ENCODE results near the gene CD7. TPM values are rescaled to one million over a fixed set of nuclear protein-coding genes. Genes with fewer than 3 reads are reported as not detected.

The CD7 gene
- total and polyA plus RNA-seq, 7 donors = 0.13 to 0.81 (median 0.19) TPM; not detected in 1

DNA sequence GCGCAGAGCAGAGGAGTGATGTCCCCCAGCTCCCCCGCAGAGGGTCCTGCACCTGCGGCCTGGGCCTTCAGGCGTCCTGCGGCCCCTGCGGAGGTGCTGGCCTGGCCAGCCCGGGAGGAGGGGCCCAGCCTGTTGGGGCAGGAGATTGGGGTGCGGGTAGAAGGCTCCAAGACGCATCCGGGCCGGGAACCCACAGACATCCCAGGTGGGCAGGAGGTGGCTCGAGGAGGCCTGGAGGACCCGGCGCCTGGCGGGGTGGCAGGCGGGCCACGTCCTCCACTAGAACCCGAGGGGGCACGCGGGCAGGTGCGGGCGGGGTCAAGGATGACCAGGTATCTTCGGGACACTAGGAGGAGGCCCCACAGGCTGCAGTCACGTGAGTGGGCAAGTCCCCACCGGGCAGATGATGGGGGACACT, 16.8 kb upstream of the CD7 start:
- no peaks in the 10 kb centered on the region for H3K9me3 ChIP-seq
- 58 to 63% (median 60%) methylated on average over 24 to 25 of the region's 25 CpGs for WGBS, 3 donors
- DNase-seq (no peak), ATAC-seq (no peak)
- H3K36me3 ChIP-seq (ENCODE audit: insufficient read depth in 1 of 2, low read depth in 1 of 2) = no peaks in the 10 kb centered on the region
- intact Hi-C loops (cut with DNase I) = loop anchor here in 1 of 2 donors (5.0 kb wide), 1 partner anchor 307 kb away; no protein-coding TSS in a partner anchor
- H3K4me3 ChIP-seq = peak overlapping the region; percentile 63
- peaks cover 24% of the 10 kb centered on the region for H3K4me1 ChIP-seq
- H3K27me3 ChIP-seq (ENCODE audit: insufficient read depth in 3 of 3, low read length in 2 of 3) = peaks cover 0 to 49% (median 14%) of the 10 kb centered on the region in 3 donors
- TF ChIP-seq, protein P1, sequence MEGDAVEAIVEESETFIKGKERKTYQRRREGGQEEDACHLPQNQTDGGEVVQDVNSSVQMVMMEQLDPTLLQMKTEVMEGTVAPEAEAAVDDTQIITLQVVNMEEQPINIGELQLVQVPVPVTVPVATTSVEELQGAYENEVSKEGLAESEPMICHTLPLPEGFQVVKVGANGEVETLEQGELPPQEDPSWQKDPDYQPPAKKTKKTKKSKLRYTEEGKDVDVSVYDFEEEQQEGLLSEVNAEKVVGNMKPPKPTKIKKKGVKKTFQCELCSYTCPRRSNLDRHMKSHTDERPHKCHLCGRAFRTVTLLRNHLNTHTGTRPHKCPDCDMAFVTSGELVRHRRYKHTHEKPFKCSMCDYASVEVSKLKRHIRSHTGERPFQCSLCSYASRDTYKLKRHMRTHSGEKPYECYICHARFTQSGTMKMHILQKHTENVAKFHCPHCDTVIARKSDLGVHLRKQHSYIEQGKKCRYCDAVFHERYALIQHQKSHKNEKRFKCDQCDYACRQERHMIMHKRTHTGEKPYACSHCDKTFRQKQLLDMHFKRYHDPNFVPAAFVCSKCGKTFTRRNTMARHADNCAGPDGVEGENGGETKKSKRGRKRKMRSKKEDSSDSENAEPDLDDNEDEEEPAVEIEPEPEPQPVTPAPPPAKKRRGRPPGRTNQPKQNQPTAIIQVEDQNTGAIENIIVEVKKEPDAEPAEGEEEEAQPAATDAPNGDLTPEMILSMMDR (IDR thresholded peaks at IDR 0.05) = no peak
- H3K27ac ChIP-seq = no peak overlapping the region

DNA sequence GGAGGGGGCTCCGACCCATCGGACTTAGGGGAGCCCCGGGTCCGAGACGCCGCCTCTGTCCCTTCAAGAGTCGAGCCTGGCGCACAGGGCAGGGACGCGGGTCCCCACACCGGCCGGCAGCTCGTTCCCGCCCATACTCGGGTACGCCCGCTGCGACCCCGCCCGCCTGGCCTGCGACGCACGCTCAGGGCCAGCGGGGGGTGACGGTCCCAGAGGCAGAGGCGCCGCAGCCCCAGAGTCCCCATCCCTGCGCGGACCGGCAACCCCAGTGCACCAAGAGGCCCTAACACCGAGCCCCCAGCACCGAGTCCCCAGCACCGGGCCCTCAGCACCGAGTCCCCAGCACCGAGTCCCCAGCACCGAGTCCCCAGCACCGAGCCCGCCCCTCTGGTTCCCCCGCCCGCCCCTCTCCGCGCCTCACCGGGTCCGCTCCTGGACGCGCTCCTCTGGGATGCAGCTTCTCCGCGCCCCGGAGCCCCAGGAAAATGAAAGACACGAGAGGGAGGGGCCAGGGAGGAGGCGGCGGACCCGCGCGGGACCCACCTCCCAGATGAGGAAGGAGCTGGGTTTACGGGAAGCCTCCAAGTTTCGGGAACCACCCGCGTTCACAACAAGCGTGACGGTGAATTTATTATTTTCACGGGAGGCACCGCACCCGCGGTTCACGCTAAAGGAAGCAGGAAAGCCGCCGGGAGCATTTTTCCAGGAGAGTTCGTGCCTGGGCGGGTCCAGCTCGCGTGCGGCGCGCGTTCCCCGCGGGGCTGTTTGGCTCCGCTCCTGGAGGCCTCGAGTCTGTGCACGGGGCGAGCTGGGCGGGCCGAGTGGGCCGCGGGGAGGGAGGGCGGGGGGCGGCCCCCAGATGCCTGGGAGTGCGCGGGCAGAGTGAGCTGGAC, 16.1 kb upstream of the CD7 start, which contains the start of gene SECTM1:
SECTM1 (minus strand) TSS at position 488 of the 893 bp plus-strand sequence. CDS start 6,526 bp downstream, outside the sequence.
- TF ChIP-seq, protein P1 (IDR thresholded peaks at IDR 0.05) = no peak
- ATAC-seq (peak; percentile 14 to 40 (median 24)), DNase-seq (peak in 1 of 2 donors; percentile 68)
- peak within 1 kb of the TSS; percentile 63 for H3K4me3 ChIP-seq
- intact Hi-C loops (cut with DNase I) = loop anchor here in 1 of 2 donors (5.0 kb wide), 1 partner anchor 306 kb away; no protein-coding TSS in a partner anchor
- no peaks in the 10 kb centered on the region for H3K9me3 ChIP-seq
- H3K27me3 ChIP-seq (ENCODE audit: insufficient read depth in 3 of 3, low read length in 2 of 3) = peaks cover 0 to 53% (median 14%) of the 10 kb centered on the region in 3 donors
- no peak within 1 kb of the TSS for H3K27ac ChIP-seq
- peaks cover 18% of the 10 kb centered on the region for H3K4me1 ChIP-seq
- 6 to 14% (median 7%) methylated on average over 72 to 90 of the region's 90 CpGs for WGBS, 3 donors
- H3K36me3 ChIP-seq (ENCODE audit: insufficient read depth in 1 of 2, low read depth in 1 of 2) = no peaks in the 10 kb centered on the region

DNA sequence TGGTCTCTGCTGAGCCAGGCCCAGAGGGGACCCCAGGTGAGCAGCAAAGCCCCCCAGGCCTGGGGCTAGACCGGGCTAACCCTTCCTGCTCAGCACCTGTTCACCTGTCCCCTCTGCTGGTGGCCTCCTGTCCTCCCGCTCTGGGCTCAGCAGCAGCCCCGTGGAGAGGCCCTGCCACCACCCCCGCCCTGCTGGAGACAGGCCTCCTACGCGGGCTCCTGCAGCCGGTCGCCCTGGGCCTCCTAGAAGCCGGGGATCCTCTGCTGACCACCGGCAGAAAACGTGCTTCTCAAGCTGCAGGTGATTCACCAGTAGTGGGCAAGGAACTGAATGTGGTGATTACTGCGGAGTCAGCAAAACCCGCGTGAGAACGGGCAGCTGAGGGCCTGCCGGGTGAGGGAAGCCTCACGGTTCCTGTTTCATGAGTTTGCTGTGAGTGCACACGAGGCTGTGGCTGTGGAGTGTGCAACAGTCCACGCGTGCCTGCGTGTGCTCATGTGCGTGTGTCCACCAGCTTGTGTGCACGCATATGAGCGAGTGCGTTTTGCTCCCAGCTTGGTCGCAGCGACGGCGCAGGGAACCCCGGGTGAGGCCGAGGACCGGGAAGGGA, 15.4 kb upstream of the CD7 start:
- Histone ChIP-seq H3K4me3 (peak overlapping the region; percentile 63), H3K36me3 (ENCODE audit: insufficient read depth in 1 of 2, low read depth in 1 of 2) (no peaks in the 10 kb centered on the region), H3K9me3 (no peaks in the 10 kb centered on the region), H3K27ac (no peak overlapping the region), H3K4me1 (peaks cover 17% of the 10 kb centered on the region), H3K27me3 (ENCODE audit: insufficient read depth in 3 of 3, low read length in 2 of 3) (peaks cover 0 to 53% (median 18%) of the 10 kb centered on the region in 3 donors)
- ATAC-seq = peak; percentile 15 to 44 (median 30)
- intact Hi-C loops (cut with DNase I) = loop anchor here in 1 of 2 donors (5.0 kb wide), 1 partner anchor 305 kb away; no protein-coding TSS in a partner anchor
- peak in 1 of 2 donors; percentile 49 for DNase-seq
- TF ChIP-seq, protein P1 (IDR thresholded peaks at IDR 0.05) = no peak
- 31 to 50% (median 40%) methylated on average over 30 to 32 of the region's 32 CpGs for WGBS, 3 donors

DNA sequence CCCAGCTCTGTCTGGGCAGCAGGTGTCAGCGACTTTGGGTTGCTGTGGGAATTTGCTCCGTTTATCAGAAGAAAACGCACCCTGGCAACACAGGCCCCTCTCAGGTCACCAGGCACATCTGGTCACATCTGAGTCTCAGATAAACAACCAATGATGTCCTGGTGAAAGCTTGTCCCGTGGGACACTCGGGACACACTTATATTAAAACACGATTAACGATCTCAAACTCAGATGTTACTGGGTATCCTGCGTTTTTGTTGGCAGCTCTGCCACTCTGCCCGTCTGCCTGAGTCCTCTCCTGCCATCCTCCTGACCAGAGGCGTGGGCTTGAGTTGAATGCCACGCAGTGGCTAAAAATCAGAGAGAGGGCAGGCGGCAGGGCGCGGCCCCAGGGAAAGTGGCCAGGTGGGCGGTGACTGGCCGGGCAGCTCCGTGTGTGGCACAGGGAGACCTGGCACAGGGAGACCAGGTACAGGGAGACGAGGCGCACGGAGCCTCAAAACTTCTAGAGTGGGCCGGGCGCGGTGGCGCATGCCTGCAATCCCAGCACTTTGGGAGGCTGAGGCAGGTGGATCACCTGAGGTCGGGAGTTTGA, 14.0 kb upstream of the CD7 start:
- no peak overlapping the region for H3K4me3 ChIP-seq
- TF ChIP-seq, protein P1 (IDR thresholded peaks at IDR 0.05) = no peak
- peaks cover 17% of the 10 kb centered on the region for H3K4me1 ChIP-seq
- no peaks in the 10 kb centered on the region for H3K36me3 ChIP-seq (ENCODE audit: insufficient read depth in 1 of 2, low read depth in 1 of 2)
- H3K27me3 ChIP-seq (ENCODE audit: insufficient read depth in 3 of 3, low read length in 2 of 3) = peaks cover 0 to 53% (median 18%) of the 10 kb centered on the region in 3 donors
- no peaks in the 10 kb centered on the region for H3K9me3 ChIP-seq
- H3K27ac ChIP-seq = no peak overlapping the region
- no peak for DNase-seq
- intact Hi-C loops (cut with DNase I) = loop anchor here in 1 of 2 donors (5.0 kb wide), 1 partner anchor 304 kb away; no protein-coding TSS in a partner anchor
- no peak for ATAC-seq
- WGBS, 3 donors = 80 to 84% (median 83%) methylated on average over 25 of the region's 25 CpGs

All from psoas muscle (tissue), 8 donors.